ENCODE data around the gene PDLIM4.
A peak's percentile ranks its signal among the peaks of the same experiment; 100 is the strongest.

Gene PDLIM4

GRCh38 chr5:132232465-132232864, 25.0 kb upstream of the PDLIM4 start:
- DNase-seq (ENCODE audit: low read depth in 1 of 2, low spot score in 1 of 2) = no peak
- Histone ChIP-seq H3K27ac (replicated peaks) (no peak overlapping the region), H3K4me3 (replicated peaks; ENCODE audit: insufficient read depth, low read length) (no peak overlapping the region), H3K27me3 (ENCODE audit: insufficient read depth, poor library complexity, severe bottlenecking) (no peaks in the 10 kb centered on the region)
- TF ChIP-seq CTCF (IDR thresholded peaks at IDR 0.05; ENCODE audit: insufficient read depth, low read length) (no peak), SPI1 (IDR thresholded peaks at IDR 0.05; ENCODE audit: borderline replicate concordance, low read depth) (peak; percentile 46)

GRCh38 chr5:132233081-132233480, 24.4 kb upstream of the PDLIM4 start:
- Histone ChIP-seq H3K4me3 (replicated peaks; ENCODE audit: insufficient read depth, low read length) (no peak overlapping the region), H3K27ac (replicated peaks) (no peak overlapping the region), H3K27me3 (ENCODE audit: insufficient read depth, poor library complexity, severe bottlenecking) (no peaks in the 10 kb centered on the region)
- no peak for TF ChIP-seq SPI1 (IDR thresholded peaks at IDR 0.05; ENCODE audit: borderline replicate concordance, low read depth)
- no peak for TF ChIP-seq CTCF (IDR thresholded peaks at IDR 0.05; ENCODE audit: insufficient read depth, low read length)
- no peak for TF ChIP-seq REST (IDR thresholded peaks at IDR 0.05; ENCODE audit: insufficient replicate concordance, low read depth)
- TF ChIP-seq GABPA (IDR thresholded peaks at IDR 0.05; ENCODE audit: low read depth) = no peak
- no peak for TF ChIP-seq POLR2AphosphoS5 (IDR thresholded peaks at IDR 0.05; ENCODE audit: low read depth)
- no peak for DNase-seq (ENCODE audit: low read depth in 1 of 2, low spot score in 1 of 2)

GRCh38 chr5:132233811-132234683, 23.4 kb upstream of the PDLIM4 start:
- no peak for DNase-seq (ENCODE audit: low read depth in 1 of 2, low spot score in 1 of 2)
- TF ChIP-seq CTCF (IDR thresholded peaks at IDR 0.05; ENCODE audit: insufficient read depth, low read length) (no peak), POLR2AphosphoS5 (IDR thresholded peaks at IDR 0.05; ENCODE audit: low read depth) (no peak)
- no peak overlapping the region for H3K27ac ChIP-seq (replicated peaks)
- H3K4me3 ChIP-seq (replicated peaks; ENCODE audit: insufficient read depth, low read length) = no peak overlapping the region
- H3K27me3 ChIP-seq (ENCODE audit: insufficient read depth, poor library complexity, severe bottlenecking) = no peaks in the 10 kb centered on the region

GRCh38 chr5:132234684-132235062, 22.8 kb upstream of the PDLIM4 start:
- H3K4me3 ChIP-seq (replicated peaks; ENCODE audit: insufficient read depth, low read length) = no peak overlapping the region
- DNase-seq (ENCODE audit: low read depth in 1 of 2, low spot score in 1 of 2) = no peak
- no peak overlapping the region for H3K27ac ChIP-seq (replicated peaks)
- no peak for TF ChIP-seq REST (IDR thresholded peaks at IDR 0.05; ENCODE audit: insufficient replicate concordance, low read depth)
- TF ChIP-seq POLR2AphosphoS5 (IDR thresholded peaks at IDR 0.05; ENCODE audit: low read depth) = no peak
- no peak for TF ChIP-seq SPI1 (IDR thresholded peaks at IDR 0.05; ENCODE audit: borderline replicate concordance, low read depth)
- no peak for TF ChIP-seq GABPA (IDR thresholded peaks at IDR 0.05; ENCODE audit: low read depth)
- no peak for TF ChIP-seq CTCF (IDR thresholded peaks at IDR 0.05; ENCODE audit: insufficient read depth, low read length)
- H3K27me3 ChIP-seq (ENCODE audit: insufficient read depth, poor library complexity, severe bottlenecking) = no peaks in the 10 kb centered on the region
